ENCODE data around the gene H1-8. TPM values are rescaled to one million over a fixed set of nuclear protein-coding genes. Genes with fewer than 3 reads are reported as not detected.

H1-8 gene
- total RNA-seq, 1 experiment from 2014 or later = not detected

DNA sequence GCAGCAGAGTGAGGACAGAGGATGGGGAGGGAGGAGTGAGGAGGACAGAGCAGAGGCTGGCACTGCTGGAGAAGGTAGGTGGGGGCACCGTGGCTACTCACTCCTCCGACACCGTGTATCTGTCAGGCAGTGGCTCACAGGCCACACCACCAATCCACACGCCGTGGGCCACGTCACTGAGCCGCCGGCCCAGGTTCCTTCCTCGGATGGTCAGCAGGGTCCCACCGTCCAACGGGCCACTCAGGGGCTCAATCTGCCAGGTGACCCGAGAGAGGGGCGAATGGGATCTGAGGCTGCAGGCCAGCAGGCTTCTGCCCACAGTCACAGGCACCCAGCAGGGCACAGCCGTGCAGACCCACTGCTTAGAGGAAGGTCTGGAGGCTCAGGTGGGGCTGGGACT lies 30.5 kb downstream of the H1-8 start:
- no peak for DNase-seq (ENCODE audit: low read depth)

- no peak for DNase-seq (ENCODE audit: low read depth)
Measured at GRCh38 chr3:129574206-129574605, 31.2 kb downstream of the H1-8 start.

- DNase-seq (ENCODE audit: low read depth) = no peak
Measured at GRCh38 chr3:129575233-129575996, 32.4 kb downstream of the H1-8 start.

GRCh38 chr3:129575997-129576384 lies 33.0 kb downstream of the H1-8 start:
- DNase-seq (ENCODE audit: low read depth) = no peak

DNA sequence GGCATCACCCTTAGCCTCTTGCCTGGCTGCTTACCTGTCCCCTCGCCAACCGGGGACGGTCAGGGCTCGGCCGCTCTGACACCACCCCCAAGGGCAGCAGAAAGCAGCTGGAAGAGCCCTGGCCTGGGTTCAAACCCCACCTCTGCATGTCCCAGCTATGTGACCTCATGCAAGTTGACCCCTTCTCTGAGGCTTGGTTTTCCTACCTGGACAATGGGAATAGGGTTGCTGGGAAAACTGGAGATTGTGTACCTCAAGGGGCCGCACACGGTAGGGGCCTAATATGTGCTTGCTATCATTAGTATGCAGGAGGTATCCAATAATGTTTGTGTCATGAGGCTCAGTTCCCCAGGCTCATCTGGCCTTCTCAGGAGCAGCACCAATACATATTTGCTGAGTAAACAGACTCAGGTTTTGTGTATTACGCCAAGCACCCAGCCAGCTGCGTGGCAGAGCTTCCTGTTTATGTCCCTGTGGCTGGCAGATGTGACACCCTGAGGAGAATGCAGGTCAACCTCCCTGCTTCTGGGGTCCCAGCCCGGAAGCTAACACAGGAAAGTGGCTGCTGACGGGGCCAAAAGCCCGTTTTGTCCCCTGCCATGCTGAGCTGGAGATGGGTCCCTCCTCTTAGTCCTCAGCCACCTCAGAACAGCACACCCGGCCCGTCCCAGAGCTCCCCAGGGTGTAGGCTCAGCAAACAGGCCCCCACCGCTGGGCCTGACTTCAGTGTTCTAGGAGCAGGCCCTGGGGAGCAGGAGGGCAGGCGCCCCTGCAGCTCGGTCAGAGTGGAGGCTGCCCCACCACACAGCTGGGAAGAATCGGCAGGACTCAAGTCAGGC lies 33.8 kb downstream of the H1-8 start:
- DNase-seq (ENCODE audit: low read depth) = no peak

DNA sequence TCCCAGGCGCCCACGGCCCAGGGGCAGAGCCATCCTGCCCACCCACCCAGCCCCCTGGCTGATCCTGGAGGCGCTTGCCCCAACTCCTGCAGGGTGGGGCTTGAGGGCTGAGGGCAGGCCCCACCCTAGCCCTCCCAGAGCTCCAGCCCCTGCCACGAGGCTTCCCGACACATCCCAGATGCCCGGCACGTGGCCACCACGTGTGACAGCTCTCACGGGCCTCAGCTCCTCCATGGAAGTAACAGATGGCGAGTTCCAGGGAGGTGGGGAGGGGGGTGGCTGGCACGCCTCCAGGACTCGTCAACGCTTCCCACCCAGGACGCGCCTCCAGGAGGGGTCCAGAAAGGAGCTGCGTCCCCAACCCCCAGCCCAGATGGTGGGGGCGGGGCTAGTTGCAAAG lies 34.4 kb downstream of the H1-8 start:
- no peak for DNase-seq (ENCODE audit: low read depth)

DNA sequence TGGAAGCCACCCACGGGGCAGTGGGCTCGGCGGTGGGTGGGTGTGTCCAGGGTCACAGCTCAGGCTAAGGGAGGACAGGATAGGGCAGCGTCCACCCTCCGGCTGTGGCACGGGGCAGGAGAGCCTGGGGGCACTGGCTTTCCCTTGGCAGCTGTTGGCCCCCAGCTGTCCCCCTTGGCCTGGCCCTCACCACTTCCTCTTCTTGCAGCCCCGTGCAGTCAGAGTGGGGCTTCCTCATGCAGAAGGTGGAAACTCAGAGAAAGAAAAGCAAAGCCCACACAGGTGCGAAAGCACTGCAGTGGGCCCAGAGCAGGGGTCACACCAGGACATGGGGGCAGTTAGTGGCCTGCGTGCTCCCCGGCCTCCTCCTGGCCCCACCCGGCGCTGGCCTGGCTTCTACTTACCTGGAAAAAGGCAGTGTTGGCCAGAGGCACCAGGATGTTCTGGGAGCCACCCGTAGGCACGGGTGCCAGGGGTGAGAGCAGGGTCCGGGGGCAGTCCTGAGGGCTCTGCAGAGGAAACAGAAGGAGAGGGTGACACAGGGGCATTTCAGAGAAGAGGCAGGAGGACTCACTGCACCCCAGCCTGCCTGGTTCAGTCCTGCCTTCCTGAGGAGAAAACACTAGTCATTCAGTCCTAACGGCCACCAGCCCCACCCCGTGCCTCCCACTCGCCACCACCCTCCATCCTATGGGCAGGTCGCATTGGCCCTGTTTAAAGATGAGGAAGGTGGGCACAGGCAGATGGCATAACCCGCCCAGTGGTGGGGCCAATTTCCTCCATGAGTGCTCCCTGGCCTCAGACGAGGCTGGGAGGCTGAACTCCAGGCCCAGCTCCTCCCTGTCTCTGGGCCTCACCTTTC lies 35.2 kb downstream of the H1-8 start:
- no peak for DNase-seq (ENCODE audit: low read depth)

DNA sequence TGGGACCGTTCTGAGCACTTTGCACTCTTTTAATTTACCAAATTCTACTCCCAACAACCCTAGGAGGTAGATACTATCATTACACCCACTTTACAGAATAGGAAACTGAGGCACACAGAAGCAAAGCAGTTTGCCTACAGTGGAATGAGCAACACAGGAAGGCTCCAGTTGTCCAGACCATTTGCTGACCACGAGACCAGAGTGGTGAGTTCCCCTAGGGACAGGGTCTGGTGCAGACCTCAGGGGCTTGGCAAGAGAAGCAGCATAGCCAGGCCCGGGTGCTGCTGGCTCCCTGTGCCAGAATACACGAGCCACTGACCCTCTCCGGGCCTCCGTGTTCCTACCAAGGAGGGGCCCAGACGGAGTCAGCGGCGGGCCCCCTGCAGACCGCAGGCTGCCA lies 37.0 kb downstream of the H1-8 start:
- no peak for DNase-seq (ENCODE audit: low read depth)

- DNase-seq (ENCODE audit: low read depth) = no peak
Measured at GRCh38 chr3:129581623-129582022, 38.6 kb downstream of the H1-8 start.

DNA sequence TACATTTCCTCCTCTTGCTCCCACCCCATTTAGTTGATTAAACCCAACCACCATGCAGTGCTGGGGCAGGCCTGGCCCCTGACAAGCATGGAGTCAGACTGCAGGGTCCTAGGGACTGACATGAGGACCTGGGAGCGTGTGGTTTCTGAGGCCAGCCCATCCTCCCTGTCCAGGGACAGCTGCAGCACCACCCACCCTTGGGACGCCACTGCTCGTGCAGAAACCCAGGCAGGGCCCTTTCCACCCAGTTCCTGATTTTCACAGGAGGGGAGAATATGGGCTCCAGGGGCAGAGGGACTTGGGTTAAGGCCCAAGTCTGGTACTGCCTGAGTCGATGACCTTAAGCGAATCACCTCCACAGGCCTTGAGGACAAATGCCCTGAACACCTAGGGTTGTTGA lies 39.8 kb downstream of the H1-8 start:
- DNase-seq (ENCODE audit: low read depth) = no peak

DNA sequence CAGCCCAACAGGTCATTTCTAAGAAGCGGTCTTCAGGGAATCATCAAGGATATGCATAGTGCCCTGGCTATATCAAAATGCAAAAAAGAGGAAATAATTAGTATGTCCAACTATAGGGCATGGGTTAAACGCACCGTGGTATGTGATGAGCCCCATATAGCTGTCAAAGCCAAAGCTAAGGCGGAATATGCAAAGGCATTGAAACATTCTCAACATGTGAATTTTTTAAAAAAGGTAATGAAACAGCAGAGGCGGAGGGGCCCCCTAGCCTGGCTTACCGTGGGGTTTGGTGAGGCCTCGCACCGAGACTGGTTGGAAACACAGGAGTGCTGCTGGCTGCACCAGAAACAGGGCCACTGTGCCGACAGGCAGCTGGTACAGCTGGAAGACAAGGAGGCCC lies 40.3 kb downstream of the H1-8 start:
- DNase-seq (ENCODE audit: low read depth) = no peak

DNA sequence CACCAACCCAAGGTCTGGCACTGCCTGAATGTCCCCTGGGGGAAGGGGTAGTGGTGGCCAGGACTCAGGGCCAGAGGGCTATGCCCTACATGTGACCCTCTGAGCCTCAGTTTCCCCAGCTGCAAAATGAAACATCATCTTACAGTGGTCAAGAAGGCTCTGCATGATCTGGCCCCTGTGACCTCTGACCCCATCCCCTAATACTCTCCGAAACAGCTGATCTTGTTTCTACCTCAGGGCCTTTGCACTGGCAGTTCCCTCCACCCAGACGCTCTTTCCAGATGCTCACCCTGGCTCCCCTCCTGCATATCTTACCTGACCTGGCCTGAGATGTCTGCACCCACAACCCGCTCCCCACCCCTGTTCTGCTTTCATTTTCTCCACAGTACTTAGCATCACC lies 41.7 kb downstream of the H1-8 start:
- no peak for DNase-seq (ENCODE audit: low read depth)

DNA sequence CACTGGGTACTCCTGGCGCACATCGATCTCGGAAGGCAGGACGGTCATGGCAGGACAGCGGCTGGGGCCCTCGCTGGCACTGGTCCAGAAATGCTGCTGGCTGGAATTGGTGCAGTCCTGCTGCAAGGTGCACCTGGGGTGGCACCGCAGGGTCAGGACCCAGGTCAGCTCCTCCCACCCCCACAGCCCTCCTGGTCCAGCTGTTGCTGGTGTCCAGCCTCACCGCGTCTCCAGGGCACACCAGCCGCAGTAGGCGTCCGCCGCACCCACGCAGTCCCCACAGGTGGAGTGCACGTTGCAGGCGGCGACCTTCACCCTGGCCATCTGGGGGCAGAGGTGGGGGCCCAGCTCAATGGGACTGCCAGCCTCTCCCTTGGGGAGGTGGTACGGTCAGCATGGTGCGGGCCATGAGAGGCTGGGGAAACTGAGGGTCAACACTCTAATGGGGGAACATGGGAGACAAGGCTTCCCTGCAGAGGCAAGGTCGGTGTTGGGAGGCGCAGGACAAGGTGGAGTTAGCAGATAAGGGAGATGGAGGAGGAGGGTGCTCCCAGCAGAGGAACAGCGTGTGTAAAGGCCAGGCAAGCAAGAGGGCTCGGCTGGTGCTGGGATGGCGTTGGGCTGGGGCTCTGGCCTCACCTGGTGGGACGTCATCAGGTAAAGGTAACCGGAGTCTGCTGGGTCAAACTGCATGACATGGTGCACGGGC lies 43.1 kb downstream of the H1-8 start:
- DNase-seq (ENCODE audit: low read depth) = no peak

DNA sequence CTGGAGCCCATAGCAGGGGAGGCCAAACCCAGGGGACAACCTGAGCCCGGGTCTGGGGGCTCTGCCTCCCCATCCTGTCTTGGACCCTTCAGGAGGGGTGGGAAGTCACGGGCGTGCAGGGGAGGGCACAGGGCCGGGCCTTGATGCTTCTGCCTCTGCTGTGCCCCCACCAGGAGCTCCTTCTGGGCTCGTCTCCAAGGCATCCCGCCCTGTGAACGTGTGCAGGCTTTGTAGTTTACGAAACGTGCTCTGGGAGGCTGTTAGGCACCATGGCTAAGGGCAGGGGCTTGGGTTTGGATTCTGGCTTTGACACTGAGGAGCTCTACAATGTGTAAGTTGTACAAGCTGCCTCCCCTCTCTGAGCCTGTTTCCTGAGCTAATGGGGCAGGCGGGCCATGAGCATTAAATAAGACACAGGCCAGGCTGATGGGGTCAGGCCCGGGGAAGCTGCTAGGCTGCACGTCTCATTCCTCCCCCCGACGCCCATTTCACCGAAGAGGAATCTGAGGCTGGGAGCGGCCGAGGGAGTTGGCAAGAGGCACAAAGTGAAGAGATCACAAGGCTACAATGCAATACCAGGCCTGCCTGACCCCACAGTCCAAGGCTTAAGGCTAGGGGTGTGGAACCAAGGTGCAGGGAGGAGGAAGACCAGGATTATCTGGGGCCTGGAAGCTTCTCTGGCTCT lies 43.9 kb downstream of the H1-8 start:
- no peak for DNase-seq (ENCODE audit: low read depth)

- no peak for DNase-seq (ENCODE audit: low read depth)
Measured at GRCh38 chr3:129587566-129588210, 44.7 kb downstream of the H1-8 start.

GRCh38 chr3:129590215-129590614 lies 47.2 kb downstream of the H1-8 start:
- DNase-seq (ENCODE audit: low read depth) = no peak

DNA sequence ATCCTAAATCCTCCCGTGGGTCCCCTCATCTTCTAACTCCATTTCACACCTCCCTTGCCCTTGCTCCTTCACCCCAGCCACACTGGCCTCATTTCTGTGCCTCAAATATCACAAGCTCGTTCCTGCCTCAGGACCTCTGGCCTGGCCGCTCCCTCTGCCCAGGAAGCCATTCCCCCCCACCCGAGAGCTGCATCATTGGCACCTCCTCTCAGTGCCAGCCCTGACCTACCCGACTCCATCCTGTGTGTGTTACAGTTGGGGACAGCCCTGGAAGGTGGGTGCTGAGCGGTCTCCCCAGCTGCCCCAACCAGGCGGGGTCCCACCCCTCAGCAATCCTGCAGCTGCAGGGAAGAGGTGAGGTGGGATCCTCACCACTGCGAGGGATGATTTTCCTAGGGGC lies 49.0 kb downstream of the H1-8 start:
- no peak for DNase-seq (ENCODE audit: low read depth)

DNA sequence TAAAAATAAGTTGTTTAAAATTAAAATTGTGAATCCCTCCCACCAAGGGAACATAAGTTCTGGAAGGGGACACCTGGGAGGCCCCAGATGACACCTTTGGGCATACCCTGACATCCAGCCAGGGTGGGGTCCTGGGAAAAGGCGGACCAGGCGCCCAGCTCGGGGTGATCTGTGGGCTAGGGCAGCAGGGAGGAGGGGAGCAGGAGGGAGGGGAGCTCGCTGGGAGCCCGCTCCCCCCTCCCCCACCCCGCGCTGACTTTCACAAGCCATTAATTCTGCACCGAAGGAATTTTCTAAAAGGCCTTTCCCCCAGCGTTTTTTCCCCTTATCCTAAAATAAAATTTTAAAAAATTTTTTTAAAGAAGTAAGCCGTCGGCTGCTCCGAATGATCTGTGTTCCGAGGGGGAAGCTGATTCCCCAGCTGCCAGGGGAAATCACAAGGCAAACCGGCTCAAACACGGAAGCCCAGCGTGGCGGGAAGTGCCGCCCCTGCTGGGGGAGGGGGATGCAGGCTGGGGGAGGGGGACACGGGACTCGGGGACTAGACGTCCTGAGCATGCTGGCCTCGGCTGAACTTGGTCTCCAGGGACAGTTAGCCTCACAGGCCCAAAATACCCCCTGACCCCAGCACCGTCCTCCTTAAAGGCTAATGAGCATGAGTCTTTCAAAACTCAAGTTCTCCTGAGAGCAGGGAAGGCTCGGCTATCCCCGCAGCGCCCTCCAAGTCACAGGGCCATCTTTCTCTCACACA lies 49.6 kb downstream of the H1-8 start:
- DNase-seq (ENCODE audit: low read depth) = no peak

GRCh38 chr3:129593230-129593594 lies 50.2 kb downstream of the H1-8 start:
- DNase-seq (ENCODE audit: low read depth) = no peak

Data from RPMI7951 (cell line).